H1 (cell line): ENCODE results near the gene CNGB1. TPM values are rescaled to one million over a fixed set of nuclear protein-coding genes. Genes with fewer than 3 reads are reported as not detected.

ENCODE experiments used
- CBX8 ChIP-seq: fragments of 300-800, 300-1000 bp; sonication (generic); IDR thresholded peaks from 2 replicates; pipeline ENCODE4 v1.7.1; 2016; ENCODE audit warnings: low read depth, low read length, borderline replicate concordance
- CHD2 ChIP-seq: IDR thresholded peaks from 2 replicates; pipeline ENCODE4 v1.6.1; 2012; ENCODE audit warnings: low read length, improper control_type of control experiment
- EGR1 ChIP-seq: IDR thresholded peaks from 2 replicates; pipeline ENCODE4 v1.6.1; 2011; ENCODE audit warnings: low read depth, low read length, borderline replicate concordance
- EP300 ChIP-seq, 2 experiments: IDR thresholded peaks; 1 replicate in 1 of 2; 2 replicates in 1 of 2; pipeline ENCODE4 v1.6.1; 2011 to 2012; ENCODE audit warnings: low read depth in 2 of 2, low read length in 2 of 2, mild to moderate bottlenecking in 2 of 2, borderline replicate concordance in 1 of 2, inconsistent platforms in 1 of 2, moderate library complexity in 1 of 2
- EZH2 ChIP-seq: fragments of 200-600 bp; sonication (generic); IDR thresholded peaks from 2 replicates; pipeline ENCODE4 v1.7.1; 2012; ENCODE audit warnings: low read depth, mild to moderate bottlenecking, moderate library complexity, low read length, inconsistent platforms; ENCODE audit not compliant: severe bottlenecking
- HDAC2 ChIP-seq, 2 experiments: fragments of 300-600 bp in 1 of 2; sonication (generic) in 1 of 2; IDR thresholded peaks; 2 replicates each; pipeline ENCODE4 v1.6.1; 2011 to 2012; ENCODE audit warnings: low read depth in 2 of 2, low read length in 2 of 2, mild to moderate bottlenecking in 2 of 2, moderate library complexity in 2 of 2, borderline replicate concordance in 1 of 2, inconsistent platforms in 1 of 2
- POLR2AphosphoS5 ChIP-seq: IDR thresholded peaks from 2 replicates; pipeline ENCODE4 v1.6.1; 2011; ENCODE audit warnings: low read depth, low read length
- RBBP5 ChIP-seq: IDR thresholded peaks from 2 replicates; pipeline ENCODE4 v1.7.1; 2012; ENCODE audit warnings: low read depth, mild to moderate bottlenecking, inconsistent platforms, low read length, moderate library complexity, borderline replicate concordance
- SRF ChIP-seq: IDR thresholded peaks from 2 replicates; pipeline ENCODE4 v1.6.1; 2011; ENCODE audit warnings: mild to moderate bottlenecking, low read depth, low read length, moderate library complexity
- TCF12 ChIP-seq: IDR thresholded peaks from 2 replicates; pipeline ENCODE4 v1.6.1; 2011; ENCODE audit warnings: low read depth, mild to moderate bottlenecking, low read length
- TEAD4 ChIP-seq: IDR thresholded peaks from 2 replicates; pipeline ENCODE4 v1.6.1; 2012; ENCODE audit warnings: low read depth, low read length, inconsistent platforms, mixed read lengths
- polyA plus RNA-seq, 7 experiments: library from polyadenylated mRNA; depleted of rRNA in 3 of 7; stranded (reverse) in 5 of 7; unstranded in 2 of 7; fragments of >200 nt in 5 of 7; fragments of 200-250 nt in 2 of 7; gene quantifications; 1 replicate in 5 of 7; 2 replicates in 1 of 7; 4 replicates in 1 of 7; pipeline versions ENCODE4 v1.2.1 to v1.2.3, GENCODE V29; 2011 to 2013; ENCODE audit warnings: missing spikeins in 2 of 7, mixed read lengths in 2 of 7
- total RNA-seq: library from RNA; stranded (reverse); fragmentation: NEBNext Ultra II Directional; extraction: Animal tissue kit (Norgen Biotek cat#: 25700); gene quantifications from 2 replicates; pipeline ENCODE4 v1.2.1, GENCODE V29; 2021
- TF ChIP-seq, protein P1 (sequence below): IDR thresholded peaks from 2 replicates; pipeline ENCODE4 v1.6.1; 2012; ENCODE audit warnings: inconsistent platforms
- TF ChIP-seq, protein P2 (sequence below): IDR thresholded peaks from 2 replicates; pipeline ENCODE4 v1.6.1; 2011; ENCODE audit warnings: low read depth, mild to moderate bottlenecking, low read length; ENCODE audit not compliant: insufficient read depth

Gene CNGB1
- total and polyA plus RNA-seq, 2 of the 8 experiments (the other 6 are each of a cell fraction or from before 2014, with no cell fraction given), result not detected

DNA sequence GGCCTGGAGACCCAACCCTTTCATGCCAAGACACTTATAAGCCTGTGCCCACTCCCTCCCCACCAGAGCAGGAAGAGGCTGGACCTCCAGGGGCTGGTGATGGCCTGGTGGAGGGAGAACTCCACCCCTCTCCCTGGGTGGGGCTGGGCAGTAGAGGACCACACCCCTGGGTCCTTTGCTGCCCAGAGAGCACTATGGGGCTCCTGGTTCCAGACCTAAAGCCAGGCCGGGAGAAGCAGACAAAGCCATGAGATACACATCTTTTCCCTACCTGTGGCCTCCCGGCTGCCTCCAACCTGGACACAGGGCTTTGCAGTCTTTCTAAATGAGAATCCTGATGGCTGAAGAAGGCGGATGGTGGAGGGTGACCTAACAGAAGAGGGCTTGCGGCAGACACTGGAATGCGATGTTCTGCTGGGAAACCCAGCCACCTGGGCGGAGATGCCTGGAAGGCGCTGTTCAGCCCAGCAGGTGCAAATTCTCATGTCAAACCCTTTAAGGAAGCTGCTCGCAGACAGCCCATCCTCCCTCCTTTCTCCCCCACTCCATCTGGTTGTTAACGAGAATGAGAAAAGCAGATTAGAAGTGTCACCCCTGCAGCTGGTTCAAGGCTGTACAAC is 124.7 kb downstream of the CNGB1 start (continued):
- TF ChIP-seq HDAC2 (IDR thresholded peaks at IDR 0.05; ENCODE audit: borderline replicate concordance in 1 of 2, low read depth in 2 of 2, low read length in 2 of 2), result peak in 1 of 2 experiments; percentile 84; a peak in 1 of 4 replicates
- no peak for TF ChIP-seq EZH2
- peak; percentile 90 for TF ChIP-seq TEAD4
- TF ChIP-seq, protein P1, sequence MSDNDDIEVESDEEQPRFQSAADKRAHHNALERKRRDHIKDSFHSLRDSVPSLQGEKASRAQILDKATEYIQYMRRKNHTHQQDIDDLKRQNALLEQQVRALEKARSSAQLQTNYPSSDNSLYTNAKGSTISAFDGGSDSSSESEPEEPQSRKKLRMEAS, result peak; percentile 21; the same call in 1 of the 2 replicates
- TF ChIP-seq TCF12, result peak; percentile 96
- TF ChIP-seq SRF, result no peak
- no peak for TF ChIP-seq CHD2
- TF ChIP-seq RBBP5, result no peak
- TF ChIP-seq POLR2AphosphoS5, result no peak
- TF ChIP-seq EGR1, result no peak; the same call in 1 of the 2 replicates
- TF ChIP-seq EP300 (IDR thresholded peaks at IDR 0.05; ENCODE audit: borderline replicate concordance in 1 of 2, low read depth in 2 of 2, low read length in 2 of 2), result peak in 1 of 2 experiments; percentile 81; a peak in 1 of 3 replicates
- TF ChIP-seq, protein P2, sequence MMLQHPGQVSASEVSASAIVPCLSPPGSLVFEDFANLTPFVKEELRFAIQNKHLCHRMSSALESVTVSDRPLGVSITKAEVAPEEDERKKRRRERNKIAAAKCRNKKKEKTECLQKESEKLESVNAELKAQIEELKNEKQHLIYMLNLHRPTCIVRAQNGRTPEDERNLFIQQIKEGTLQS, result no peak
- no peak for TF ChIP-seq CBX8
